Transverse colon (tissue), 4 donors: ENCODE results near the gene BRAT1. TPM values are rescaled to one million over a fixed set of nuclear protein-coding genes. Genes with fewer than 3 reads are reported as not detected.

Source experiments
- DNase-seq: peaks from one replicate; pipeline ENCODE4 v3.0.0-alpha.2; 2019
- H3K27ac ChIP-seq, 4 donors: fragments of 200-600 bp; sonication (generic); 2 replicates each; pipeline ENCODE4 v1.5.1; 2016 to 2018; ENCODE audit warnings: inconsistent platforms in 4 of 4
- H3K27me3 ChIP-seq: fragments of 200-600 bp; sonication (generic); 2 replicates; pipeline ENCODE4 v1.5.1; 2017; ENCODE audit warnings: inconsistent platforms
- H3K36me3 ChIP-seq, 4 donors: fragments of 200-600 bp; sonication (generic); 2 replicates each; pipeline ENCODE4 v1.5.1; 2017 to 2019; ENCODE audit warnings: inconsistent platforms in 4 of 4
- H3K4me1 ChIP-seq, 4 donors: fragments of 200-600 bp; sonication (generic); 2 replicates each; pipeline ENCODE4 v1.5.1; 2017 to 2020; ENCODE audit warnings: inconsistent platforms in 4 of 4
- H3K4me3 ChIP-seq, 4 donors: fragments of 200-600 bp; sonication (generic); 1 replicate in 1 of 4; 2 replicates in 3 of 4; pipeline versions ENCODE4 v1.5.1 to v1.6.1; 2017 to 2019; ENCODE audit warnings: inconsistent platforms in 4 of 4
- H3K9me3 ChIP-seq, 2 donors: fragments of 200-600 bp; sonication (generic); 2 replicates each; pipeline ENCODE4 v1.5.1; 2017 to 2019; ENCODE audit warnings: inconsistent platforms in 2 of 2
- EP300 ChIP-seq: sonication (generic); formaldehyde crosslinking; IDR thresholded peaks from one replicate; pipeline ENCODE4 v1.6.1; 2017; ENCODE audit warnings: antibody characterized with exemption, low read depth
- POLR2A ChIP-seq: fragments of 450-650 bp; IDR thresholded peaks from one replicate; pipeline ENCODE4 v1.6.1; 2016; ENCODE audit warnings: antibody characterized with exemption, mild to moderate bottlenecking, moderate library complexity
- POLR2AphosphoS5 ChIP-seq, 3 donors: sonication (generic); formaldehyde crosslinking; IDR thresholded peaks; one replicate each; pipeline ENCODE4 v1.6.1; 2016; ENCODE audit warnings: antibody characterized with exemption in 3 of 3
- WGBS, 2 donors: methylation state at CpG; one replicate each; pipeline ENCODE4 v1.1.5; 2018; ENCODE audit warnings: low coverage in 1 of 2; 5-methylcytosine and 5-hydroxymethylcytosine counted together
- in situ Hi-C, 4 donors: fragments of 200-750 bp; cut with MboI; loops; one replicate each; pipeline versions ENCODE4 v1.15.0 to v1.15.1; 2017; ENCODE audit warnings: low sequenced_read_pairs in 3 of 4, low pct_ligation_motif_present in 1 of 4, low pct_unique_long_range_greater_than_20kb in 1 of 4
- intact Hi-C: fragments of 100-400 bp; cut with DNase I; formaldehyde crosslinking; loops from one replicate; pipeline ENCODE4 v1.15.1; 2023; ENCODE audit warnings: low total_unique reads
- total RNA-seq, 4 donors: library from RNA; depleted of rRNA; stranded (reverse); fragments of >200 nt; gene quantifications; one replicate each; pipeline ENCODE4 v1.1.0, GENCODE V29; 2016
- TF ChIP-seq, protein P1 (sequence below), 5 experiments: fragments of 200-600 bp in 3 of 5; fragments of 450-650 bp in 2 of 5; sonication (generic) in 3 of 5; IDR thresholded peaks; 1 replicate in 2 of 5; 2 replicates in 3 of 5; pipeline ENCODE4 v1.5.1; 2016 to 2017; ENCODE audit warnings: antibody characterized with exemption in 5 of 5, inconsistent platforms in 3 of 5, mild to moderate bottlenecking in 2 of 5, moderate library complexity in 1 of 5

BRAT1 gene
- total RNA-seq, 4 donors from 2014 or later, result 31.7 to 120 (median 40.4) TPM

DNA sequence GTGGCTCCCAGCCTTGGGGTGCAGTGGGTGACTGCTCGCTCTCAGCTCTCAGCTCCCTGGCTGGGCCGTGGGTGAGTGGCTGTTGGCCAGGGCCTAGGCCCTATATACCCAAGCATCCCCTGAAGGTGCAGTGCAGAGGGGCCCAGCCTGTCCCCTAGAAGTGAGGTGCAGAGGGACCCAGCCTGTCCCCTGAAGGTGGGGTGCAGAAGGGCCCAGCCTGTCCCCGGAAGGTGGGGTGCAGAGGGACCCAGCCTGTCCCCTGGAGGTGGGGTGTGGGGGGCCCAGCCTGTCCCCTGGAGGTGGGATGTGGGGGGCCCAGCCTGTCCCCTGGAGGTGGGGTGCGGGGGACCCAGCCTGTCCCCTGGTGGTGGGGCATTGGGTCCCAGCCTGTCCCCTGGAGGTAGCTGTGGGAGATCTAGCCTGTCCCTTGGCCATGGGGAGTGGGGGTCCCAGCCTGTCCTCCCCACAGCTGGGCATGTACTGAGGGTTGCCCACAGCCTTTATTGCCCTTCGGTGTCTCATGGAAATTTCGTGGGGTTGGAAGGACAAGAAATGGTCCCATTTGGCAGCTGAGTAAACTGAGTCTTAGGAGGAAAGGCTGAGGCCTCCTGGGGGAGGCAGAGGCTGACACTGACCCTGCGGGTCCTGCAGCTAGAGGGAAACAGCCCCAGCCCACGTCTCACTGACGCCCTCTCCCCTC, 53.2 kb downstream of the BRAT1 start:
- Histone ChIP-seq H3K27ac (no peak overlapping the region), H3K4me1 (no peaks in the 10 kb centered on the region), H3K27me3 (peaks cover 17% of the 10 kb centered on the region), H3K4me3 (no peak overlapping the region), H3K36me3 (no peaks in the 10 kb centered on the region), H3K9me3 (no peaks in the 10 kb centered on the region)
- no peak for DNase-seq
- TF ChIP-seq POLR2A (no peak), EP300 (no peak), POLR2AphosphoS5 (IDR thresholded peaks at IDR 0.05) (no peak)
- TF ChIP-seq, protein P1, sequence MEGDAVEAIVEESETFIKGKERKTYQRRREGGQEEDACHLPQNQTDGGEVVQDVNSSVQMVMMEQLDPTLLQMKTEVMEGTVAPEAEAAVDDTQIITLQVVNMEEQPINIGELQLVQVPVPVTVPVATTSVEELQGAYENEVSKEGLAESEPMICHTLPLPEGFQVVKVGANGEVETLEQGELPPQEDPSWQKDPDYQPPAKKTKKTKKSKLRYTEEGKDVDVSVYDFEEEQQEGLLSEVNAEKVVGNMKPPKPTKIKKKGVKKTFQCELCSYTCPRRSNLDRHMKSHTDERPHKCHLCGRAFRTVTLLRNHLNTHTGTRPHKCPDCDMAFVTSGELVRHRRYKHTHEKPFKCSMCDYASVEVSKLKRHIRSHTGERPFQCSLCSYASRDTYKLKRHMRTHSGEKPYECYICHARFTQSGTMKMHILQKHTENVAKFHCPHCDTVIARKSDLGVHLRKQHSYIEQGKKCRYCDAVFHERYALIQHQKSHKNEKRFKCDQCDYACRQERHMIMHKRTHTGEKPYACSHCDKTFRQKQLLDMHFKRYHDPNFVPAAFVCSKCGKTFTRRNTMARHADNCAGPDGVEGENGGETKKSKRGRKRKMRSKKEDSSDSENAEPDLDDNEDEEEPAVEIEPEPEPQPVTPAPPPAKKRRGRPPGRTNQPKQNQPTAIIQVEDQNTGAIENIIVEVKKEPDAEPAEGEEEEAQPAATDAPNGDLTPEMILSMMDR (IDR thresholded peaks at IDR 0.05), result no peak
- intact Hi-C loops, result no loop called here
- WGBS, 2 donors, result 71 to 80% methylated on average over 1 to 7 of the region's 9 CpGs
- in situ Hi-C loops, result no loop called here

DNA sequence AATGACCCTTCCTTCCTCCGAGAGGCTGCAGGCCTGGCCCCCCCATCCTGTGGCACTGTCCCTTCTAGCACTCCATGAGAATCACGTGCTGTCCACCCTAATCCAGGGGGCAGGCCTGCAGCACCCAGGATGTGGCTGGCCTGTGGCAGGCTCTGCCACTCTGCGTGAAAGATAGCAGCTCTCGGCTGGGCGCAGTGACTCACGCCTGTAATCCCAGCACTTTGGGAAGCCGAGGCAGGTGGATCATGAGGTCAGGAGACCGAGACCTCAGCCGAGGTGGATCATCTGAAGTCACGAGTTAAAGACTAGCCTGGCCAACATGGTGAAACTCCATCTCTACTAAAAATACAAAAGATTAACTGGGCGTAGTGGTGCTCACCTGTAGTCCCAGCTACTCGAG, 54.6 kb downstream of the BRAT1 start:
- Histone ChIP-seq H3K27ac (no peak overlapping the region), H3K36me3 (no peaks in the 10 kb centered on the region), H3K4me1 (peaks cover 0 to 2% (median under 1%) of the 10 kb centered on the region in 4 donors), H3K9me3 (no peaks in the 10 kb centered on the region), H3K27me3 (peaks cover 25% of the 10 kb centered on the region), H3K4me3 (no peak overlapping the region)
- TF ChIP-seq EP300, result no peak
- TF ChIP-seq, protein P1 (IDR thresholded peaks at IDR 0.05), result no peak
- no peak for TF ChIP-seq POLR2AphosphoS5 (IDR thresholded peaks at IDR 0.05)
- TF ChIP-seq POLR2A, result no peak
- intact Hi-C loops, result no loop called here
- no peak for DNase-seq
- 88% methylated on average over 5 to 11 of the region's 12 CpGs for WGBS, 2 donors
- in situ Hi-C loops, result no loop called here

DNA sequence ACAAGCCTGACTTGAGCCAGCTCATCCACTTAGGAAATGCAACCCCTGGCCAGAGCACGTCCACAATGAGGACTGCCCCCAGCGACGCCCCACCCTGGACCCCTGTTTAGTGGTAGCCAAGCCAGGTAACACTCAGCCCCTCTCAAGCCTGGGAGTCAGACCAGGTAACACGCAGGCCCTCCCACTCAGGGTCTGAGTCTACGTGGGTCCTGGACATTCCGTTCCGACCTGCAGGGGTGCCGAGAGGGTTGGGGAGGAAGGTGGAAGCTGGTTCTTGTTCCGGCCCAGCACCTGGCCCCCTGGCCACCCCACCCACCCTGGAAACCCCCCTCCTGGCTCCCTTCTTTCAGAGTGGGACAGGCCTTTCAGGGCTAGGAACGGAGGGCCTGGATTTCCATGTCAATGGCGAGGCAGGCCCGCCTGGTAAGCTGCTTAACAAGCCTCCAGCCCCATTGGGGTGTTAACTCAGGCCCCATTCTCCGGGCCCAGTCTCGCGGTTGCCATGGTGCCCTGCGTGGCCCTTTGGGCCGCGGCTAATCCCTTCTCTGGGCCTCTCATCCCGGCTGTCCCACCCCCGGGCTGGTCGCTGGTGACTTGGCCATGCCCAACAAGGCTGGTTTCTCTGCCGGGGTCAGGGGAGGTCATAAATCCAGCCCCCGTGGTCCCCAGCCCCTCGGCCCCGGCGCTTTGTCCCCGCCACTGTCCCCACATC, 55.4 kb downstream of the BRAT1 start:
- TF ChIP-seq POLR2AphosphoS5 (IDR thresholded peaks at IDR 0.05), result no peak
- TF ChIP-seq, protein P1 (IDR thresholded peaks at IDR 0.05), result no peak
- TF ChIP-seq EP300, result no peak
- no peak for TF ChIP-seq POLR2A
- Histone ChIP-seq H3K4me1 (peaks cover 0 to 6% (median 3%) of the 10 kb centered on the region in 4 donors), H3K36me3 (no peaks in the 10 kb centered on the region), H3K9me3 (no peaks in the 10 kb centered on the region), H3K4me3 (no peak overlapping the region), H3K27me3 (peaks cover 31% of the 10 kb centered on the region), H3K27ac (no peak overlapping the region)
- DNase-seq, result no peak
- intact Hi-C loops, result no loop called here
- WGBS, 2 donors, result 85 to 89% methylated on average over 6 to 27 of the region's 27 CpGs
- in situ Hi-C loops, result loop anchor here in 1 of 4 donors (25.0 kb wide), 1 partner anchor 187 kb away; the partner anchor contains the start of gene AMZ1

DNA sequence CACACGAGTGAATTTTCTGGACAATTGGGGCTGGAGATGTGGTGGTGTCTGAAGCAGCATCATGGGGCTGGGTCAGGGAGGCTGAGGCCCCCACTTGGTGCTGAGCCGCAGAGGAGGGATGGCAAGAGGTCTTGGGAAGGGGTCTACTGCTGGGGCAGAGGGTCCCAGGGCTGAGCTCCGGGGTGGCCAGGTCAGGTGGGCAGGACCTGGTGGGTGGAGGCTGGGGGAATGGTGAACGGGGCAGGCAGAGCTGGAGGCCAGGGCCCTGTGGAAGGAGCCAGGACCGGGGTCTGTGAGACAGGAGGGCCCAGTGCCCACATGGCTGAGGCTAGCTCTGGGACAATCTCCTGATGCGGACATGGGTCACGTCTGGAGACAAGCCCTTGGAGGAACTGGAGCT, 56.1 kb downstream of the BRAT1 start:
- 82 to 100% methylated on average over 1 to 7 of the region's 7 CpGs for WGBS, 2 donors
- in situ Hi-C loops (loop anchor here in 1 of 4 donors (25.0 kb wide), 1 partner anchor 188 kb away; the partner anchor contains the start of gene AMZ1), intact Hi-C loops (no loop called here)
- Histone ChIP-seq H3K27ac (no peak overlapping the region), H3K36me3 (no peaks in the 10 kb centered on the region), H3K9me3 (no peaks in the 10 kb centered on the region), H3K27me3 (peaks cover 34% of the 10 kb centered on the region), H3K4me3 (no peak overlapping the region), H3K4me1 (peaks cover 0 to 13% (median 8%) of the 10 kb centered on the region in 4 donors)
- TF ChIP-seq, protein P1 (IDR thresholded peaks at IDR 0.05), result no peak
- TF ChIP-seq EP300 (no peak), POLR2A (no peak), POLR2AphosphoS5 (IDR thresholded peaks at IDR 0.05) (no peak)
- no peak for DNase-seq
